HG03469 (cell line): ENCODE measurements around the gene ACOX3.
A peak's percentile ranks its signal among the peaks of the same experiment; 100 is the strongest.
"Not testable (repeated sequence)": the region's sequence is repeated elsewhere in the genome, so short reads cannot be mapped to it uniquely, and the experiment has no call there.

Experiments used
- ATAC-seq: cut with Tn5 transposase; IDR thresholded peaks from one replicate; pipeline ENCODE4 v1.9.1; 2021; ENCODE audit warnings: mild to moderate bottlenecking, moderate library complexity, moderate number of reproducible peaks; ENCODE audit not compliant: unreplicated experiment

ACOX3 gene

GRCh38 chr4:8407756-8408155, 32.8 kb downstream of the ACOX3 start:
- no peak for ATAC-seq

GRCh38 chr4:8407316-8407715, 33.2 kb downstream of the ACOX3 start:
- ATAC-seq = no peak

- not testable (repeated sequence) for ATAC-seq
Measured at GRCh38 chr4:8406887-8407286, 33.6 kb downstream of the ACOX3 start.

- no peak for ATAC-seq
Measured at GRCh38 chr4:8405516-8405875, 35.0 kb downstream of the ACOX3 start.

- ATAC-seq = no peak
Measured at GRCh38 chr4:8404791-8405515, 35.6 kb downstream of the ACOX3 start.

GRCh38 chr4:8403976-8404375, 36.5 kb downstream of the ACOX3 start:
- ATAC-seq = no peak

- no peak for ATAC-seq
Measured at GRCh38 chr4:8403173-8403753, 37.3 kb downstream of the ACOX3 start.

- ATAC-seq = no peak
Measured at GRCh38 chr4:8402640-8403039, 37.9 kb downstream of the ACOX3 start.

- no peak for ATAC-seq
Measured at GRCh38 chr4:8402181-8402597, 38.3 kb downstream of the ACOX3 start.

GRCh38 chr4:8401665-8402064, 38.9 kb downstream of the ACOX3 start:
- ATAC-seq = no peak

GRCh38 chr4:8400632-8401325, 39.7 kb downstream of the ACOX3 start:
- no peak for ATAC-seq

GRCh38 chr4:8399298-8399697, 41.2 kb downstream of the ACOX3 start:
- no peak for ATAC-seq

- no peak for ATAC-seq
Measured at GRCh38 chr4:8398347-8398746, 42.2 kb downstream of the ACOX3 start.

- no peak for ATAC-seq
Measured at GRCh38 chr4:8396762-8397406, 43.6 kb downstream of the ACOX3 start.

- no peak for ATAC-seq
Measured at GRCh38 chr4:8395504-8396296, 44.8 kb downstream of the ACOX3 start.

- ATAC-seq = no peak
Measured at GRCh38 chr4:8394806-8395205, 45.7 kb downstream of the ACOX3 start.

GRCh38 chr4:8394061-8394519, 46.4 kb downstream of the ACOX3 start:
- no peak for ATAC-seq

GRCh38 chr4:8393593-8394038, 46.9 kb downstream of the ACOX3 start:
- no peak for ATAC-seq

- ATAC-seq = no peak
Measured at GRCh38 chr4:8392591-8393190, 47.8 kb downstream of the ACOX3 start.

GRCh38 chr4:8391972-8392371, 48.6 kb downstream of the ACOX3 start:
- ATAC-seq = peak; percentile 79
